Bronchial epithelial cell (primary cell): ENCODE data around the gene ALKBH5. TPM values are rescaled to one million over a fixed set of nuclear protein-coding genes. Genes with fewer than 3 reads are reported as not detected.

ENCODE experiments used
- DNase-seq: peaks from one replicate; pipeline ENCODE4 v3.0.0-alpha.2; 2010; ENCODE audit warnings: low read depth
- FAIRE-seq: peaks from 2 replicates; lab custom pipeline; 2011; peaks lifted over from hg19 to GRCh38; lab: Jason Lieb, UNC
- H3K27me3 ChIP-seq: 2 replicates; pipeline ENCODE4 v1.5.1; 2011; ENCODE audit warnings: low read length; ENCODE audit not compliant: control insufficient read depth, insufficient read depth
- H3K36me3 ChIP-seq: 2 replicates; pipeline ENCODE4 v1.5.1; 2011; ENCODE audit warnings: low read length; ENCODE audit not compliant: control insufficient read depth, insufficient read depth
- H3K4me3 ChIP-seq: 2 replicates; pipeline ENCODE4 v1.5.1; 2011; ENCODE audit warnings: mild to moderate bottlenecking, low read depth, low read length, control low read depth
- CTCF ChIP-seq: IDR thresholded peaks from 2 replicates; pipeline ENCODE4 v1.5.1; 2011; ENCODE audit warnings: mild to moderate bottlenecking, moderate library complexity, low read length, control low read depth, inconsistent platforms; ENCODE audit not compliant: insufficient read depth, severe bottlenecking
- total RNA-seq: library from RNA; depleted of rRNA; stranded (reverse); fragments of >200 nt; gene quantifications from 2 replicates; pipeline ENCODE4 v1.2.1, GENCODE V29; 2014

Gene ALKBH5
- total RNA-seq, 1 donor from 2014 or later, result 104 TPM

- DNase-seq (peak; percentile 92), FAIRE-seq (no peak)
- TF ChIP-seq CTCF, result no peak
- no peaks in the 10 kb centered on the region for H3K27me3 ChIP-seq
- peak overlapping the region; percentile 47 for H3K4me3 ChIP-seq
- H3K36me3 ChIP-seq, result no peaks in the 10 kb centered on the region
These were observed 25.5 kb upstream of the ALKBH5 start for GRCh38 chr17:18158022-18158600.

DNA sequence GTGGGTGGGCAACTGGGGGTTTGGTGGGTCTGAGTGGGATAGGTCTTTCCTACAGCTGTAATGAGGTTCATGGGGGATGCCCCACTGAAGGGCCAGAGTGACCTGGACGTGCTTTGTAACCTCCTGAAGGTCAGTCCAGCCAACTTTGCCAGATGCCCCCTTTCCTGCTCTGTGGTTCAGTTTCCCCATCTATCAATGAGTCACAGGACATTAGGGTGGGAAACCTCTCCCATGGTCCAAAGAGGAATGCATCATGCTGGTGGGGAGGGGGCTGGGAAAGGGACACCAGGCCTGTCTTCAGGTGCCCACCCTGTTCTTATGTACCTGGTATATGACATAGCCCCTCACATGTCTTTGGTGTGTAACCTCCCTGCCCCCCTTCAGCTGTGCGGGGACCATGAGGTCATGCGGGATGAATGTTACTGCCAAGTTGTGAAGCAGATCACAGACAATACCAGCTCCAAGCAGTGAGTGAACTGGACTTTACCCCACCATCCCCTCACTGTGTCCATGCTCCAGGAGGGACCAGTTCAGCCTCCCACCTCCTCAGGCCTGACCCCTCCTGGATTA, 24.0 kb upstream of the ALKBH5 start:
- no peak for TF ChIP-seq CTCF
- DNase-seq (no peak), FAIRE-seq (peak; percentile 72)
- Histone ChIP-seq H3K27me3 (no peaks in the 10 kb centered on the region), H3K36me3 (no peaks in the 10 kb centered on the region), H3K4me3 (no peak overlapping the region)

- Histone ChIP-seq H3K27me3 (no peaks in the 10 kb centered on the region), H3K36me3 (no peaks in the 10 kb centered on the region), H3K4me3 (no peak overlapping the region)
- peak; percentile 88 for FAIRE-seq
- TF ChIP-seq CTCF, result no peak
- peak; percentile 51 for DNase-seq
These were observed 23.3 kb upstream of the ALKBH5 start for GRCh38 chr17:18160128-18160856.

DNA sequence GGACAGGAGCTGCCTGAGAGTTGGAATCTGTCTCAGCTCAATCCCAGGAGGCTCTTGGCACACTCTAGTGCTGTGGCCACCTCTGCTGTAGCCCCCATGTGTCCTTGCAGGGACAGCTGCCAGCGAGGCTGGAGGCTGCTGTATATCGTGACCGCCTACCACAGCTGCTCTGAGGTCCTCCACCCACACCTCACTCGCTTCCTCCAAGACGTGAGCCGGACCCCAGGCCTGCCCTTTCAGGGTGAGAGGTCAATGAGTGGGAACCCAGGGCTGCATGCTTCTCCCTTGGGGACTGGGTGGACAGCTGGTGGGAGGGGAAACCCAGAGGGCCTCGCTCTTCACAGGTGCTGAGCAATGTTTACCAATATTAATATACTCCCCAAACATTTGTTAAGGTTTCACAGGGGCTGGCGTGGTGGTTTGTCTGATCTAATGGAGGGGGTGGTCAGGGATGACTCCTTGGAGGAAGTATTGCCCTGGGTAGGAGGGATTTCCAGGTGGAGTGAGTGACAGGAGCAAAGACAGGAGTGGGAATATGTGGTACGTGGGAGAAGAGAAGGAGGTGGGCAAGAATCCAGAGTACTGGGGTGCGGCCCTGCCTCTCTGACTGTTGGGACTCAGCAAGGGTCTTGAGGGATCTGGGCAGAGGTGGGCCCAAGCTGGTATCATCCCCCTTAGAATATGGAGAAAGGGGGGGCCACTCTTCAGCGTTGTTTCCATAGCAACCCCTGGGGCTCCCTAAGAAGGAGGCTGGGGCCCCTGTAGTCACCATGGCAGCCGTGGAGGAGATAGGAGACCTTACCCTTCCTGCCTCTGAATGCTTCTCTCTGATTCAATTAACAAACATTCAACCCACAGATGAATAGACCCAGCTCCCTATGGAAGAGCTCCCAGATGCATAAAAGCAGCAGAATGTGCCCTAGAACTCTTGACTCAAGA, 22.2 kb upstream of the ALKBH5 start:
- no peak overlapping the region for H3K4me3 ChIP-seq
- no peak for DNase-seq
- no peak for TF ChIP-seq CTCF
- FAIRE-seq, result no peak
- no peaks in the 10 kb centered on the region for H3K27me3 ChIP-seq
- no peaks in the 10 kb centered on the region for H3K36me3 ChIP-seq

- no peak for DNase-seq
- peak; percentile 64 for FAIRE-seq
- H3K4me3 ChIP-seq, result no peak overlapping the region
- no peak for TF ChIP-seq CTCF
- H3K27me3 ChIP-seq, result no peaks in the 10 kb centered on the region
- H3K36me3 ChIP-seq, result no peaks in the 10 kb centered on the region
These were observed 20.1 kb upstream of the ALKBH5 start for GRCh38 chr17:18163547-18163946.
